ENCODE measurements around the gene PTPN2. TPM values are rescaled to one million over a fixed set of nuclear protein-coding genes. Genes with fewer than 3 reads are reported as not detected.

The PTPN2 gene
- polyA plus RNA-seq, 1 donor from 2014 or later: 45.7 TPM

- Histone ChIP-seq H3K79me2 (replicated peaks; ENCODE audit: insufficient read depth, low read length) (no peaks in the 10 kb centered on the region), H3K9me3 (ENCODE audit: low read length) (no peaks in the 10 kb centered on the region), H2AFZ (ENCODE audit: low read depth, low read length) (no peak overlapping the region), H3K9ac (ENCODE audit: low read length) (no peak overlapping the region), H3K27me3 (ENCODE audit: insufficient read depth, low read depth, low read length) (no peaks in the 10 kb centered on the region), H3K4me3 (ENCODE audit: low read length) (no peak overlapping the region), H3F3A (ENCODE audit: insufficient read depth, low read length, poor library complexity, severe bottlenecking) (no peaks in the 10 kb centered on the region), H4K20me1 (ENCODE audit: insufficient read depth) (no peaks in the 10 kb centered on the region), H3K36me3 (ENCODE audit: insufficient read depth, low read length) (no peaks in the 10 kb centered on the region), H3K27ac (ENCODE audit: low read length) (no peak overlapping the region), H3K9me2 (ENCODE audit: insufficient read depth, low read length) (no peaks in the 10 kb centered on the region), H3K4me2 (ENCODE audit: low read length) (no peak overlapping the region)
- TF ChIP-seq EP300 (conservative IDR thresholded peaks at IDR 0.05; ENCODE audit: poor library complexity, severe bottlenecking) (no peak), RAD21 (conservative IDR thresholded peaks at IDR 0.05) (no peak), EZH2 (IDR thresholded peaks at IDR 0.05; ENCODE audit: borderline replicate concordance, insufficient read depth, low read length, poor library complexity, severe bottlenecking) (no peak), POLR2AphosphoS5 (IDR thresholded peaks at IDR 0.05) (no peak), SMC3 (conservative IDR thresholded peaks at IDR 0.05; ENCODE audit: poor library complexity) (no peak), REST (IDR thresholded peaks at IDR 0.05; ENCODE audit: borderline replicate concordance) (no peak), MXI1 (conservative IDR thresholded peaks at IDR 0.05; ENCODE audit: poor library complexity, severe bottlenecking) (no peak), TAF1 (IDR thresholded peaks at IDR 0.05; ENCODE audit: low read depth) (no peak), CTCF (IDR thresholded peaks at IDR 0.05; ENCODE audit: poor library complexity, severe bottlenecking) (no peak)
Measured at GRCh38 chr18:12745095-12745795, 138.8 kb downstream of the PTPN2 start.

- no peaks in the 10 kb centered on the region for H3F3A ChIP-seq (ENCODE audit: insufficient read depth, low read length, poor library complexity, severe bottlenecking)
- H3K36me3 ChIP-seq (ENCODE audit: insufficient read depth, low read length): no peaks in the 10 kb centered on the region
- H3K27me3 ChIP-seq (ENCODE audit: insufficient read depth, low read depth, low read length): no peaks in the 10 kb centered on the region
- no peak overlapping the region for H3K9ac ChIP-seq (ENCODE audit: low read length)
- no peak for TF ChIP-seq POLR2AphosphoS5 (IDR thresholded peaks at IDR 0.05)
- peak; percentile 52 for TF ChIP-seq CTCF (IDR thresholded peaks at IDR 0.05; ENCODE audit: poor library complexity, severe bottlenecking)
- TF ChIP-seq TAF1 (IDR thresholded peaks at IDR 0.05; ENCODE audit: low read depth): no peak
- peak; percentile 58 for TF ChIP-seq SMC3 (conservative IDR thresholded peaks at IDR 0.05; ENCODE audit: poor library complexity)
- no peak for TF ChIP-seq EP300 (conservative IDR thresholded peaks at IDR 0.05; ENCODE audit: poor library complexity, severe bottlenecking)
- peak; percentile 57 for TF ChIP-seq RAD21 (conservative IDR thresholded peaks at IDR 0.05)
- no peak for TF ChIP-seq MXI1 (conservative IDR thresholded peaks at IDR 0.05; ENCODE audit: poor library complexity, severe bottlenecking)
- no peak for TF ChIP-seq EZH2 (IDR thresholded peaks at IDR 0.05; ENCODE audit: borderline replicate concordance, insufficient read depth, low read length, poor library complexity, severe bottlenecking)
- TF ChIP-seq REST (IDR thresholded peaks at IDR 0.05; ENCODE audit: borderline replicate concordance): no peak
- no peak overlapping the region for H3K4me3 ChIP-seq (ENCODE audit: low read length)
- no peaks in the 10 kb centered on the region for H3K9me2 ChIP-seq (ENCODE audit: insufficient read depth, low read length)
- H3K79me2 ChIP-seq (replicated peaks; ENCODE audit: insufficient read depth, low read length): no peaks in the 10 kb centered on the region
- H3K9me3 ChIP-seq (ENCODE audit: low read length): no peaks in the 10 kb centered on the region
- H3K4me2 ChIP-seq (ENCODE audit: low read length): no peak overlapping the region
- no peak overlapping the region for H3K27ac ChIP-seq (ENCODE audit: low read length)
- H4K20me1 ChIP-seq (ENCODE audit: insufficient read depth): no peaks in the 10 kb centered on the region
- no peak overlapping the region for H2AFZ ChIP-seq (ENCODE audit: low read depth, low read length)
Measured at GRCh38 chr18:12744103-12744502, 139.9 kb downstream of the PTPN2 start.

Measured in neural cell (in vitro differentiated cells).